Fibroblast of skin of left quadriceps (primary cell): ENCODE measurements around the gene ACAA2.
"Not testable (repeated sequence)": the region's sequence is repeated elsewhere in the genome, so short reads cannot be mapped to it uniquely, and the experiment has no call there.

Source experiments
- DNase-seq, 2 experiments: peaks; one replicate each; pipeline ENCODE4 v3.0.0-alpha.2; 2013; ENCODE audit warnings: low read depth in 2 of 2

Gene ACAA2

DNA sequence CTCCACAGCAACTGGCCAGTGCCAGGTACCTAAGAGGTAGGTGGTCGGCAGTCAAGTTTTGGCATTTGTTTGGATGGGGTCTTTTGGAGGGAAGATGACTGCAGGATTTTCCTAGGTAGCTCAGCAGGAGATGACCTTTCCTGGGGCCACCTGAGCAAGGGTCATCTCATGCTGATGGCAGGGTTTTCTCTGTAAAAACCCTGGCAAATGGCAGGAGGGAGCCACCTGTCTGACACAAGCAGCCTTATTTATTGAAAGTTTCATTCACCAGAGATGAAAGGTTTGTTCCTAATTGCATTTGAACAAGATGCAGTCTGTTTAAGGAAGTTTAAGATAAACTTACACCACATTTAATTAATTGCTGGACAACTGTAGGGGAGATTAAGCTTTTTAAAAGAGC, 31.6 kb upstream of the ACAA2 start:
- no peak for DNase-seq

DNA sequence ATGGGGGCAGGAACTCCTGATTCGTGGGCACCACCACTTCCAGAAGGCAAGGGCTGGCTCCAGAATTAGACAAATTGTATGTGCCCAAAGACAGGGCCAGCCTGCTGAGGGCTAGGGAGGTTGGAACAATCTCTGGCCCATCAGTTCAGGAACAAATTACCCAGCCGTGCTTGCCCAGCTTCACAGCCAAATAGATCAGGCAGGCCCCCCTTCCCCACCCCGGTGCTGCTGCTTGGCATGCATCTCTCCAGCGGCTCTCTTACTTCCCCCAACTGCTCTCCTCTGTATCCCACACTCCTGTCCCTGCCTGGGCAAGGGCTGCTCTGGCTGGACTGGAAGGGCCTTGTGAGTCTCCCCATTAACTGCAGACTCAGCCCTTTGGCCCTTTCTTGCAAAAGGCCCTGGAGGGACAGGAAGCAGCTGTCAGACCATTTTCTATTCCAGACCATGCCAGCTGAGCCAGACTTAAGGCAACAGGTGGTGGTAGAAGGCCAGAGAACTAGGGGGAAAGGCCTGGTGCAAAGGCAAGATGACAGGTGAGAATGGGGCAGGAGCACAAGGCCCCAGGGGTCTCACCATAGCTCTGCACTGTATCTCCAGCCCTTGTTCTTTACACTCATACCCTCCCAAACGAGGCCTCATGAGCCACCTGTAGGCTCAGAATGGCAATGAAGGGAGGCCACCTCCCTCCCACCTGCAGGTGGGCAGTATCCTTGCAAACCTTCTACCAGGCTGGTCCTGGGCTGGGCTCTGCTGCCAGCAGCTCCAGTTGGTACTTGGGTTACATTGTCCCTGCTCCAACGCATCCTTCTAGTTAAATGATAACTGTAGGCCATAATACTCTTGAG, 30.7 kb upstream of the ACAA2 start:
- no peak for DNase-seq

DNA sequence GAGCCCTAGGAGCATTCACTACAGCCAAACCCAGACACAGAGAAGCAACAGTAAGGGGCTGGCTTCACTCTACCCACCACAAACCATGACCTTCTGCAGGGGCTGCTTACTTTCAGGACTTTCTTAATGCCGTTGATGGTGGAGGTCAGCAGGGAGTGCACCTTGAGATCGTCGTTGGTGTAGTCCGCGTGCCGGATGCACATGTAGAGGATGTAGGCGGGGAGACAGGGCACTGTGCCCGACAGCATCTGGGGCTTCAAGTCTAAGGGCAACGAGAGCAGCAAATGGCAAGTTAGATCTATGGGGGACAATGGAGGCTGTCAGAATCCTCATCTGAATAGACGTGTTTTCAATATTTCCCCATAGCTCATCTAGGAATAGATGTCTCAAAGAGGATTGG, 29.8 kb upstream of the ACAA2 start:
- no peak for DNase-seq

GRCh38 chr18:49842656-49843055, 29.3 kb upstream of the ACAA2 start:
- DNase-seq: no peak

GRCh38 chr18:49841236-49842217, 28.2 kb upstream of the ACAA2 start:
- no peak for DNase-seq

DNA sequence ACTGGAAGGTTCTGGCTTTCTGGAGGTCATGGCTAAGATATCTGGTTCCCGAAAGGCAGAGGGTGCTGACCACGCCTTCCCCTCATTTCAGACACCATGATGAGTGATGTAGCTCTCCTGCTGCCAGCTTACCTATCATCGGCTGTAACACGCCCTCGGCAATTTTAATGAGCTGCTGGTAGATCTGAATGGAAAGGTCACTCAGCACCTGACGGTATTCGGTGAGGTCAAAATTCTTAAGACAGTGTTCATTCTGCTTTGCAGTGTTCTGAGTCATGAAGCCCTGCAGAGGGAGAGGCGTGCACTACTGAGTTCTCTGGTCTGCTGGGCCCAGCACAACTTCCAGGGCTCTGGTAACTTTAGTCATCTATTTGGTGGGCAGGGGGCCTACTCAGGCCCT, 25.7 kb upstream of the ACAA2 start:
- DNase-seq: no peak

GRCh38 chr18:49838381-49838780, 25.0 kb upstream of the ACAA2 start:
- DNase-seq: no peak

GRCh38 chr18:49837889-49838288, 24.6 kb upstream of the ACAA2 start:
- no peak for DNase-seq

GRCh38 chr18:49837316-49837835, 24.0 kb upstream of the ACAA2 start:
- not testable (repeated sequence) for DNase-seq

DNA sequence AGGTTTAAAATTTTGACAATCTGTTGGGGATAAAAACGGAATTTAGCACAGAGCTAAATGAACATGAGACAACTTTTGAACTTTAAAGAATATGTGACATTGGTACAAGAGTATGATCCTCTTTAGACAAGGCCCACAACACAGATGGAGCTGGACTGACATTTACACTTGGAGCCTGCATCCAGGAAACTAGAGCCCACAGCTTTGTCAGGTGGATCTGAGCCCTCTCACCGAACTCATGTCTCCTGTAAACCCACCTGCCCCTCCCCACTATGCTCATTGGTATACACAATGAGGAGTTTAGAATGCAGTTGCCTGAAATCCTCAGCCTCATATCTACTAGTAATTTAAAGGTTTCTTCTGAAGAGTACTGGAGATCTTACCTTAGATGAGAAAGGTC, 22.1 kb upstream of the ACAA2 start:
- no peak for DNase-seq

GRCh38 chr18:49834258-49834657, 20.9 kb upstream of the ACAA2 start:
- DNase-seq: no peak

GRCh38 chr18:49833814-49834213, 20.5 kb upstream of the ACAA2 start:
- DNase-seq: no peak

- no peak for DNase-seq
These were observed 18.9 kb upstream of the ACAA2 start for GRCh38 chr18:49832221-49832647.

GRCh38 chr18:49827996-49828395, 14.7 kb upstream of the ACAA2 start:
- no peak for DNase-seq

- DNase-seq: no peak
These were observed 6.7 kb upstream of the ACAA2 start for GRCh38 chr18:49819823-49820671.

DNA sequence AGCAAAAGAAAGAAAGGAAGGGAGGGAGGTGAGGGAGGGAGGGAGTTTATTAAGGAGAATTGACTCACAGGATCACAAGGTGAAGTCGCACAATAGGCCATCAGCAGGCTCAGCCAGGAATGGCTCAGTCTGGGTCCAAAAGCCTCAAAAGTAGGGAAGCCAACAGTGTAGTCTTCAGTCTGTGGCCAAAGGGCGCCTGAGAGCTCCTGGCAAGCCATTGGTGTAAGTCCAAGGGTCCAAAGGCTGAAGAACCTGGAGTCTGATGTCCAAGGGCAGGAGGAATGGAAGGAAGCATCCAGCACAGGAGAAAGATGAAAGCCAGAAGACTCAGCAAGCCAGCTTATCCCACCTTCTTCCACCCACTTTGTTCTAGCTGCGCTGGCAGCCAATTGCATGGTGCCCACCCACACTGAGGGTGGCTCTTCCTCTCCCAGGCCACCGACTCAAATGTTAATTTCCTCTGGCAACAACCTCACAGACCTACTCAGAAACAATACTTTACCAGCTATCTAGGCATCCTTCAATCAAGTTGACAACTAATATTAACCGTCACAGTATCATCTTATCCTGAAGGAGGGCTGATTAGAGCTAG, 5.8 kb upstream of the ACAA2 start:
- no peak for DNase-seq

GRCh38 chr18:49817947-49818346, 4.6 kb upstream of the ACAA2 start:
- DNase-seq: no peak

DNA sequence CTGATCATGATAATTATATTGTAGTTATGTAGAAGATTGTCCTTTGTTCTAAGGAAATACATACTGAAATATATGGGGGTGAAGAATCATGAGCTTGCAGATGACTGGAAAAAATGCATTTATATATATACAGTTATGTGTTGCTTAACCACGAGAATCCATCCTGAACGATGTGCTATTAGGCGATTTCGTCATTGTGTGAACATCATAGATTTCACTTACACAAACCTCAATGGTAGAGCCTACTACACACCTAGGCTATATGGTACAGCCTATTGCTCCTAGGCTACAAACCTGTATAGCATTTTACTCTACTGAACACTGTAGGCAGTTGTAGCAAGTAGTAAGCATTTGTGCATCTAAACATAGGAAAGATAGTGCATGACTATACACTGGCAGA, 2.6 kb upstream of the ACAA2 start:
- DNase-seq: no peak

DNA sequence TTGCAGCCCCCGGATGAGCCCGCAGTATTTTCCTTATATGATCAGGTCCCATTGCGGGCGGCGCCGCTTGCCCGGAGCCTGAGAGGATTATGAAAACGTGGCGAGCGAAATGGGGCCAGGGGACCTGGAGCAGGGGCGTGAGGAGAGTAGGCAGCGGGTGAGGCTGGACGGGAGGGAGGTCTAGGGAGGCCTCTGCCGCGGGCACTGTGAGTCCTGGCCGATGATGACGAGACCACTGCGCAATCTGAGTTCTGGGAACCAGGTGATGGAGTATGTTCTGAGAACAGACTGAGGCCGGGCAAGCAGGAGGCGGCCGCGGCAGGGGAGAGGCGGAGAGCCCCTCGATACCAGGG, 790 bp upstream of the ACAA2 start:
- no peak for DNase-seq

DNA sequence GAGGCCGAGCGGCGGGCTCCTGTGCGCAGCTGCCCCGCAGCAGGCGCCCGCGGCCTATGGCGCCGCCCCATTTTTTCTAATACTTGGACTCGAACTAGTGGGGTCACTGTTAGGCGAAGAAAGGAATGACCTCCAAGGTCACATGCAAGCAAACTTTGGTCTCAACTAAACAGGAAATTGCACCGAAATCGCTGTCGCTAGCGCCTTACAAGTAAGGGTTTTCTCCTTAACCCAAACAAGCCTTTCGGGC, 339 bp downstream of the ACAA2 start:
- DNase-seq: no peak

- DNase-seq: no peak
These were observed 856 bp downstream of the ACAA2 start for GRCh38 chr18:49812286-49813068.
